Brain microvascular endothelial cell (primary cell): ENCODE measurements around the gene FBRSL1.

Experiments
- DNase-seq: peaks from one replicate; pipeline ENCODE4 v3.0.0-alpha.2; 2020
- H3K27ac ChIP-seq: fragments of 250-450 bp; sonication (Bioruptor Pico); 2 replicates; pipeline ENCODE4 v1.5.1; 2020; ENCODE audit warnings: mild to moderate bottlenecking, moderate library complexity
- H3K27me3 ChIP-seq: fragments of 250-450 bp; sonication (Bioruptor Pico); replicated peaks from 2 replicates; pipeline ENCODE4 v1.5.1; 2020; ENCODE audit warnings: mild to moderate bottlenecking
- H3K36me3 ChIP-seq: fragments of 250-450 bp; sonication (Bioruptor Pico); replicated peaks from 2 replicates; pipeline ENCODE4 v1.5.1; 2020; ENCODE audit warnings: mild to moderate bottlenecking
- H3K4me3 ChIP-seq: 2 replicates; pipeline ENCODE4 v1.5.1; 2011; ENCODE audit warnings: low read depth, mild to moderate bottlenecking, control low read depth, low read length, moderate library complexity
- CTCF ChIP-seq: IDR thresholded peaks from 2 replicates; pipeline ENCODE4 v1.5.1; 2011; ENCODE audit warnings: low read depth, mild to moderate bottlenecking, moderate library complexity, low read length, control low read depth, inconsistent platforms; ENCODE audit errors: missing control alignments
- in situ Hi-C: cut with HindIII; loops from 2 replicates; pipeline ENCODE4 v1.10.0; 2017; ENCODE audit warnings: low sequenced_read_pairs, low pct_ligation_motif_present

FBRSL1 gene

GRCh38 chr12:132448463-132448820, 41.5 kb upstream of the FBRSL1 start:
- Histone ChIP-seq H3K27ac (no peak overlapping the region), H3K36me3 (no peaks in the 10 kb centered on the region), H3K27me3 (peaks cover 20% of the 10 kb centered on the region), H3K4me3 (no peak overlapping the region)
- in situ Hi-C loops = no loop called here
- TF ChIP-seq CTCF = no peak
- DNase-seq = no peak

- in situ Hi-C loops = no loop called here
- no peak for TF ChIP-seq CTCF
- Histone ChIP-seq H3K27ac (no peak overlapping the region), H3K36me3 (no peaks in the 10 kb centered on the region), H3K27me3 (peaks cover 23% of the 10 kb centered on the region), H3K4me3 (no peak overlapping the region)
- DNase-seq = no peak
Observed at GRCh38 chr12:132449565-132450417, 40.2 kb upstream of the FBRSL1 start.

GRCh38 chr12:132450418-132451171, 39.4 kb upstream of the FBRSL1 start:
- H3K27ac ChIP-seq = no peak overlapping the region
- H3K27me3 ChIP-seq = peaks cover 23% of the 10 kb centered on the region
- H3K4me3 ChIP-seq = no peak overlapping the region
- in situ Hi-C loops = no loop called here
- no peak for TF ChIP-seq CTCF
- DNase-seq = no peak
- H3K36me3 ChIP-seq = no peaks in the 10 kb centered on the region

GRCh38 chr12:132451172-132451835, 38.6 kb upstream of the FBRSL1 start:
- Histone ChIP-seq H3K27me3 (peaks cover 23% of the 10 kb centered on the region), H3K36me3 (no peaks in the 10 kb centered on the region)

GRCh38 chr12:132451836-132452195, 38.1 kb upstream of the FBRSL1 start:
- no peak for TF ChIP-seq CTCF
- Histone ChIP-seq H3K4me3 (no peak overlapping the region), H3K27me3 (peaks cover 23% of the 10 kb centered on the region), H3K36me3 (no peaks in the 10 kb centered on the region), H3K27ac (no peak overlapping the region)
- DNase-seq = no peak
- in situ Hi-C loops = no loop called here

More at GRCh38 chr12:132451172-132451835, 38.6 kb upstream of the FBRSL1 start:
- no peak for DNase-seq
- no peak overlapping the region for H3K4me3 ChIP-seq
- in situ Hi-C loops = no loop called here
- no peak overlapping the region for H3K27ac ChIP-seq
- TF ChIP-seq CTCF = no peak
